Suppressor macrophage treated with lipopolysaccharide for 1 hour (primary cell): Measurements from ENCODE around the gene SLC7A10.
A peak's percentile ranks its signal among the peaks of the same experiment; 100 is the strongest.
"Not testable (repeated sequence)": the region's sequence is repeated elsewhere in the genome, so short reads cannot be mapped to it uniquely, and the experiment has no call there.

Source experiments
- DNase-seq, 3 donors: peaks; one replicate each; pipeline ENCODE4 v3.0.0-alpha.2; 2020 to 2022

The SLC7A10 gene

DNA sequence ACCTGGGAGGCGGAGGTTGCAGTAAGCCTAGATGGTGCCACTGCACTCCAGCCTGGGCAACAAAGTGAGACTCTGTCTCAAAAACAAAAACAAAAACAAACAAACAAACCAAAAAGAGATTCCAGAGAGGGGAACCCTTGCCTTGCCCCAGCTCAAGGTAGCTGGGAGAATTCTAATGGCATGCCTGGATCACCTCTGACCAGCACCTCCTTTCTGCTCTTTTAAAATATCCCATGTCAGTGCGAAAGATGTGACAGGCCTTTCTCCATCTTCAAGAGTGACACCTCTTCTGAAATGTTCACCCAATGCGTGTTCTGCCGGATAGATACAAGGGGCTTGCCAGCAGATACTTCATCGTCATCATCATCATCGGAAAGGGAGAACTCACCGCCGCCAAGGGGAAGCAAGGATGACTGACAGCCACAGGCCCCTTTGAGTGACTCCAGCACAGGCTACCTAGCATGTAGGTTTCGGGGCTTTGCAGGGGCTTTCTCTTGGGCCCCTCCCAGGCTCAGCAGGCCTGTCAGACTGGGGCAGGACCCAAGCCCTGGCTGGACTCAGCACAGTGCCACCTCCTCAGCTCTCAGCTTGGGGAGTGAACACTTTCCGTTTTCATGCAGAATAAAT lies 50.4 kb downstream of the SLC7A10 start:
- DNase-seq: no peak

DNA sequence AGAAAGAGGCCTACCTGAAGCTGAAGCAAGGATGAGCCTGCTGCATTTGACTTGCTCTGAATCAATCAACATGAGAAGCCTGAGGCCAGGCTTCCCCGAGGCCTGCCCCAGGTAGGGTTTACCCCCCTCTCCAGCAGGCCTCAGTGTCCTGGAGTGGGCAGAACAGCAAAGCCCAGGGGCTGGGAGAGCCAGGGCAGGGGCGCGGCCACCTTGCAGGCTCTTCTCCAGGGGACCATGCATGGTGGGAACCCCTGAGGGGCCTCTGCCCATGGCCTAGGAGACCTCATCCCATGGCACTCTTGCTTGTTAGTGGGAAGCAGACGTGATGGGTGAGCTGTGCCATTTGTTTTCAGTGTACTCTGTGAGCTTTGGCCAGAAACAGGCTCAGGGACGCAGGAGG lies 51.5 kb downstream of the SLC7A10 start:
- no peak for DNase-seq

DNA sequence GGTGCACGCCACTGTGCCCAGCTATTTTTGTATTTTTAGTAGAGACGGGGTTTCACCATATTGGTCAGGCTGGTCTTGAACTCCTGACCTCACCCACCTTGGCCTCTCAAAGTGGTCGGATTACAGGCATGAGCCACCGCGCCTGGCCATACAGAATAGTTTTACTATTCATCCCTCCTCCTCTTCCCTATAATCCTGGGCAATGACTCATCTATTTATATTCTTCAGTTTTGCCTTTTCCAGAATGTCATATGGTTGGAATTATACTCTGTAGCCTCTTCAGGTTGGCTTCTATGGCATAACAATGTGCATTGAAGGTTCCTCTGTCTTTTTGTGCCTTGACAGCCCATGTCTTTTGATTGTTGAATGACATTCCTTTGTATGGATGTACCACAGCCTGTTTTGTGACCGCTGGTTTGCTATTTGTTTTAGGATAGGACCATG lies 53.7 kb downstream of the SLC7A10 start:
- DNase-seq: no peak

DNA sequence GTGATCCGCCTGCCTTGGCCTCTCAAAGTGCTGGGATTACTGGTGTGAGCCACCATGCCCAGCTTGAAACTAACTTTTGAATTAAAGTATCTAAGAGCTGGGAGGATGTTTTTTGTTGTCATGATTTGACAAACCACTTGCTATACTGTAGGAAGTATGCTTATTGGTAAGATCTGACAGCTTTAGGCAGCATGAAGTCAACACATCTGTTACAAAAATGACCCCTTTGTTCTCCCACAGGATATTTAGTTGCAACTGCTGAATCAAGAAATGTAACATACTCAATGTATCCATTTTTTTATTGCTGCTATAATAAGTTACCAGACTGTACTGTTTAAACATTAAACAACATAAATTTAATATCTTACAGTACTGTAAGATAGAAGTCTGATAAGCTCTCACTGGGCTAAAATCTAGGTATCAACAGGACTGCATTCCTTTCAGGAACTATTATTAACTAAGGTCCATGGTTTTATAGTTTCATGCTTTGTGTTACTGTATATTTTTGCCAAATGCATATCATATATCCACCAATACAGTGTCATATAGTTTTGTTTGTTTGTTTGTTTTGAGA lies 54.3 kb downstream of the SLC7A10 start:
- DNase-seq: no peak

DNA sequence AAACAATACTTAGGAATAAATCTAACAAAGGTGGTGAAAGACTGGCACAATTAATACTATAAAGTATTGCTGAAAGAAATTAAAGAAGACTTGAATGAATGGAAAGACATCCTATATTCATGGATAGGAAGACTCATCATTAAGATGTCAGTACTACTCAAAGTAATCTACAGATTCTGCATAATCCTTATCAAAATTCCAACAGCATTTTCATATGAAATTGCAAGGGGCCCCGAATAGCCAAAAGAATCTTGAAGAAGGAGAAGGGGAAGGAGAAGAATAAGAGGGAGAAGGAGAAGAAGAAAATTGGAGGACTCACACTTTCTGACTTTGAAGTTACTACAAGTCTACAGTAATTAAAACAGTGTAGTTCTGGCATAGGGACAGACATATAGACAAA lies 57.1 kb downstream of the SLC7A10 start:
- DNase-seq: no peak

DNA sequence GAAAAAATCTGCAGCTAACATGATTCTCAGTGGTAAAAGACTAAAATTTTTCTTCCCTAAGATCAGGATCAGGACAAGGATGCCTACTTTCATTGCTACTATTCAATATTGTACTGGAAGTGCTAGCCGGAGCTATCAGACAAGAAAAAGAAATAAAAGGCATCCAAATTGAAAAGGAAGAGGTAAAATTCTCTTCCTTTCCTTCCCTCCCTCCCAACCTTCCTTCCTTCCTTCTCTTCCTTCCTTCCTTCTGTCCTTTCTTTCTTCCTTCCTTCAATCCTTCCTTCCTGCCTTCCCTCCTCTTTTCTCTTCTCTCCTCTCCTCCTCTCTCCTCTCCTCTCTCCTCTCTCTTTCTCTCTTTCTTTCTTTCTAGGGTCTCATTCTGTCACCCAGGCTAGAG lies 58.2 kb downstream of the SLC7A10 start:
- no peak for DNase-seq

DNA sequence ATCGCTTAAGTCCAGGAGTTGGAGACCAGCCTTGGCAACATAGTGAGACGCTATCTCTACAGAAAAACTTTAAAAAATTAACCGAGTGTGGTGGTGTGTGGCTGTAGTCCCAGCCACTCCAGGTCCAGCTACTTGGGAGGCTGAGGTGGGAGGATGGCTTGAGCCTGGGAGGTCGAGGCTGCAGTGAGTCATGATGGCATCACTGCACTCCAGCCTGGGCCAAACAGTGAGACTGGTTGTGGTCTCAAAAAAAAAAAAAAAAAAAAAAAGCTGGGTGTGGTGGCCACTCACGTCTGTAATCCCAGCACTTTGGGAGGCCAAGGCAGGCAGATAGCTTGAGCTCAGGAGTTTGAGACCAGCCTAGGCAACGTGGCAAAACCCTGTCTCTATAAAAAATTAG lies 59.6 kb downstream of the SLC7A10 start:
- DNase-seq: not testable (repeated sequence)

DNA sequence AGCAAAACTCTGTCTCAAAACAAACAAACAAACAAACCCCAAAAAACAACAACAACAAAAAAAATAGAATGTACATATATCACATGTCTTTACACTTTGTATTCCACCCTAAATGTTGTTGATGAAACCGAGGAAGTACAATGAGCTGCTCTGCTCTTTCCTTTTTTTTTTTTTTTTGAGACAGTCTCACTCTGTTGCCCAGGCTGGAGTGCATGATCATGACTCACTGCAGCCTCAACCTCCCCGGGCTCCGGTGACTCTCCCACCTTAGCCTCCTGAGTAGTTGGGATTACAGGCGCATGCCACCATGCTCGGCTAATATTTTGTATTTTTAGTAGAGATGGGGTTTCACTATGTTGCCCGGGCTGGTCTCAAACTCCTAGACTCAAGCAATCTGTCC lies 62.2 kb downstream of the SLC7A10 start:
- DNase-seq: peak in 2 of 3 donors; percentile 46 to 50

DNA sequence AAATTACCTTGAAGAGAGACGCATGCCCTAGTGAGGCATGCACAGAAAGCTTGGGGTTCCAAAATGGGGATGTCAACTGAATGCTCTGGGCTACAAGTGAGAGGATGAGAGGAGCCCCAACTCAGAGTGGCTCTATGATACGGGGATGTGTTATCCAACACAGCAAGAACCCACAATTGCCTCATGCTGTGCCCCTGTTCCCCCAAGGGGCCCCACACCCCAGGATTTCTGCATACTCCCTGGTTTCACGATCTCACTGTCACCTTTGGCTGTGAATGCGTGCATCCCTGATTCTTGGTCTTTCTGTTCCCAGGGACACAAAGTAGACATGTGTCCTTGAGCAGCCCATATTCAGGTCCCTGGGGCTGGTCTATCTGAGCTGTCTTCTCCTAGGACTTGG lies 64.4 kb downstream of the SLC7A10 start:
- DNase-seq: no peak

DNA sequence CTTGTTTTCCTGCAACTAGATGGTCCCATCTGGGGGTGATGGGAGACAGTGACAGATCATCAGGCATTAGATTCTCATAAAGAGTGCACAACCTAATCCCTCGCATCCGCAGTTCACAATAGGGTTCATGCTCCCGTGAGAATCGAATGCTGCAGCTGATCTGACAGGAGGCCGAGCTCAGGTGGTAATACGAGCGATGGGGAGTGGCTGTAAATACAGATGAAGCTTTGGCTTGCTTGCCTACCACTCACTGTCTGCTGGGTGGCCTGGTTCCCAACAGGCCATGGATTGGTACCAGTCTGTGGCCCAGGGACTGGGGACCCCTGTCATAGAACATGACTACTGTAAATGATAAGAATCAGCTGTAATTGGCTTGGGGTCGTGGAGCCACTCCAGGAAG lies 65.8 kb downstream of the SLC7A10 start:
- DNase-seq: no peak

DNA sequence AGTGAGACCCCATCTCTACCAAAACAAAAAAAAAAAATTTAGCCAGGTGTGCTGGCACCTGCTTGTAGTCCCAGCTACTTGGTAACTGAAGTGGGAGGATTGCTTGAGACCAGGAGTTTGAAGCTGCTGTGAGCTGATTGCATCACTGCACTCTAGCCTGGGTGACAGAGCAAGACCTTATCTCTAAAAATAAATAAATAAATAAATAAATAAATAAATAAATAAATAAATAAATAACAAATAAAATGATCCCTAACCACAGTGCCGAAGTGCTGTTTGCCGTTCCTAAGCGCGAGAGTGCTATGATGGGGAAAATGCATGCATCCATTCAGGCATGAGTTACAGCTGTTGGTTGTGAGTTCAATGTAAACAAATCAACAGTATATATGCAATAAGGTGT lies 66.5 kb downstream of the SLC7A10 start:
- no peak for DNase-seq
